Forelimb muscle (tissue), 1 donor: Measurements from ENCODE around the gene KLRF1. TPM values are rescaled to one million over a fixed set of nuclear protein-coding genes. Genes with fewer than 3 reads are reported as not detected.

Source experiments
- DNase-seq: peaks from one replicate; pipeline ENCODE4 v3.0.0-alpha.2; 2013; ENCODE audit warnings: low read depth
- polyA plus RNA-seq: library from polyadenylated mRNA; unstranded; fragments of 120-200 nt; gene quantifications from one replicate; pipeline ENCODE4 v1.2.1, GENCODE V29; 2013; ENCODE audit not compliant: insufficient read length

KLRF1 gene
- polyA plus RNA-seq, 1 donor: 0.13 TPM

- DNase-seq: no peak
Measured at GRCh38 chr12:9809338-9809737, 17.9 kb upstream of the KLRF1 start.

GRCh38 chr12:9809866-9810265, 17.4 kb upstream of the KLRF1 start:
- no peak for DNase-seq

- DNase-seq: no peak
Measured at GRCh38 chr12:9810671-9811070, 16.6 kb upstream of the KLRF1 start.

GRCh38 chr12:9811621-9812020, 15.7 kb upstream of the KLRF1 start:
- DNase-seq: no peak

- DNase-seq: no peak
Measured at GRCh38 chr12:9813821-9814798, 13.2 kb upstream of the KLRF1 start.

GRCh38 chr12:9820281-9820930, 6.9 kb upstream of the KLRF1 start:
- no peak for DNase-seq

- no peak for DNase-seq
Measured at GRCh38 chr12:9829483-9829882, 2.2 kb downstream of the KLRF1 start.

- DNase-seq: no peak
Measured at GRCh38 chr12:9829982-9830381, 2.7 kb downstream of the KLRF1 start.

GRCh38 chr12:9831720-9832119, 4.4 kb downstream of the KLRF1 start:
- no peak for DNase-seq

- no peak for DNase-seq
Measured at GRCh38 chr12:9843407-9843806, 16.1 kb downstream of the KLRF1 start.

GRCh38 chr12:9848899-9849298, 21.6 kb downstream of the KLRF1 start:
- DNase-seq: no peak

- DNase-seq: no peak
Measured at GRCh38 chr12:9851050-9851449, 23.8 kb downstream of the KLRF1 start.

GRCh38 chr12:9851927-9852326, 24.6 kb downstream of the KLRF1 start:
- no peak for DNase-seq

- DNase-seq: no peak
Measured at GRCh38 chr12:9856151-9856550, 28.9 kb downstream of the KLRF1 start.

GRCh38 chr12:9856894-9857293, 29.6 kb downstream of the KLRF1 start:
- DNase-seq: no peak

GRCh38 chr12:9858135-9858534, 30.9 kb downstream of the KLRF1 start:
- DNase-seq: no peak

GRCh38 chr12:9864913-9865675, 37.8 kb downstream of the KLRF1 start:
- no peak for DNase-seq

- DNase-seq: no peak
Measured at GRCh38 chr12:9866860-9867269, 39.6 kb downstream of the KLRF1 start.

- DNase-seq: no peak
Measured at GRCh38 chr12:9867531-9867930, 40.2 kb downstream of the KLRF1 start.

GRCh38 chr12:9868311-9868801, 41.1 kb downstream of the KLRF1 start:
- DNase-seq: no peak

- DNase-seq: no peak
Measured at GRCh38 chr12:9868951-9869306, 41.6 kb downstream of the KLRF1 start.
